GM18951 (cell line): ENCODE results near the gene UGT1A7.

ENCODE experiments used
- POLR2A ChIP-seq: IDR thresholded peaks from 4 replicates; pipeline ENCODE4 v1.6.1; 2011; ENCODE audit warnings: mild to moderate bottlenecking; ENCODE audit not compliant: insufficient read length, insufficient read depth; ENCODE audit errors: extremely low read depth
- in situ Hi-C: fragments of 300-500 bp; cut with MboI; formaldehyde crosslinking; loops from one replicate; pipeline ENCODE4 v1.12.0; 2022; ENCODE audit warnings: low sequenced_read_pairs, mixed read lengths, inconsistent platforms; ENCODE audit not compliant: unreplicated experiment

The UGT1A7 gene

GRCh38 chr2:233818639-233819621, 137.2 kb downstream of the UGT1A7 start:
- TF ChIP-seq POLR2A: no peak
- in situ Hi-C loops: no loop called here

DNA sequence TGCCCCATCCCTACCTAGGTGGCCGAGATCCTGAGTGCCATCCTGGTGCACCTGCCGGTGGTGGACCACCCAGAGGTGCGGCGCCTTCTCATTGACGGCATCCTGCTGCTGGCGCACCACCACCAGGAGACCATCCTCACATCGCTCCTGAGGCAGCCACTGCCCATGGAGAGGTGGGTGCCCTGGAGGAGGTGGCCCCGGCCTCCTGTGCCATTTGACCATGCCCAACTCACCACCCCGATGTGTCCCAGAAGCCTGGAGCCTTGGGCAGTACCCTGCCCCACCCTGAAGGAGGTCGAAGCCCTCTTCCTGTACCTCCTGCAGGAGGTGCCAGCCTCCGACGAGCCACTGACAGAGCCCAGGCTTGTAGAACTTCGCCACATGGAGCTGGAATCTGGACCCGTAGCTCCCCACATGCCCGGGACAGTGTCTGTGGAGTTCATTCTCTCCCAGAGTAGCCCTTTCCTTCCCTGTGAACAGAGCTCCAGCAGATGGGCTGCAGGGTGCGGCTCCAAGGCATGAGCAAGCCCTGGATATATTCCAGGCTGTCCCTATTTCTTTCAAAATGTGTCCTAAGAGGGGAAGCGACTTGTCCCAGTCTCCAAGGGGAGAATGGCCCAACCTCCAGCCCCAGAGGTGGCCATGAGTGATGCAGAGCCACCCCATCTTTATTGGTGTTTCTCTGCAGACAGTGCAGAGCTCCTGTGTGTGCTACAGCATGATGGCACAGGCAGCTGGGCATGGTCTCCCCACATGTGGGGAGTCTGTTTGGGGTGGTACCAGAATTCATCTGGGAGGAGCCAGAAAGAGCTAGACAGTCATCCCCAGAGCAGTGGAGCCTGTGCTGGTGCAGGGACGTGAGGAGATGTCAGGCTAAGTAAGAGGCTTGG, 138.4 kb downstream of the UGT1A7 start:
- no peak for TF ChIP-seq POLR2A

DNA sequence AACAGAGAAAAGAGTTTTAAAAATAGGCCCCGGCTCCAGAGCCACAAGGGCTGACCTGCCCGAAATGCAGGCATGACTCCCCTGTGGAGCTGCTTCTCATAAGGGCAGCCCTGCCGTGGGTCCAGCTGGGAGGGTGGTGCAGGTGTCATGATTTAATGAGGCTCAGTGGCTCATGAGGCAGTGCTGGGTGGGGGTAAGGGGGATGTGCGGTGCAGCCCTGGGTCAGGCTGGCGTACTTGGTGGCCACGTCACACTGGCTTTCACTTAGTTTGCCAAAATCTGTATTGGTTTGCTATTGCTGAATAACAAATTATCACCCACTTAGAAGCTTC, 139.0 kb downstream of the UGT1A7 start:
- in situ Hi-C loops: no loop called here
- TF ChIP-seq POLR2A: no peak

More for the DNA sequence above, 138.4 kb downstream of the UGT1A7 start:
- in situ Hi-C loops: no loop called here

GRCh38 chr2:233821196-233821595, 139.5 kb downstream of the UGT1A7 start:
- in situ Hi-C loops: no loop called here
- no peak for TF ChIP-seq POLR2A

GRCh38 chr2:233821709-233822100, 140.0 kb downstream of the UGT1A7 start:
- TF ChIP-seq POLR2A: no peak
- in situ Hi-C loops: no loop called here

- in situ Hi-C loops: no loop called here
- no peak for TF ChIP-seq POLR2A
Measured at GRCh38 chr2:233822101-233822771, 140.5 kb downstream of the UGT1A7 start.
